AG08395 (cell line): Measurements from ENCODE around the gene KCNC4.

Experiments
- DNase-seq: peaks from one replicate; pipeline ENCODE4 v3.0.0; 2012; ENCODE audit warnings: mixed read lengths, low spot score

Gene KCNC4

DNA sequence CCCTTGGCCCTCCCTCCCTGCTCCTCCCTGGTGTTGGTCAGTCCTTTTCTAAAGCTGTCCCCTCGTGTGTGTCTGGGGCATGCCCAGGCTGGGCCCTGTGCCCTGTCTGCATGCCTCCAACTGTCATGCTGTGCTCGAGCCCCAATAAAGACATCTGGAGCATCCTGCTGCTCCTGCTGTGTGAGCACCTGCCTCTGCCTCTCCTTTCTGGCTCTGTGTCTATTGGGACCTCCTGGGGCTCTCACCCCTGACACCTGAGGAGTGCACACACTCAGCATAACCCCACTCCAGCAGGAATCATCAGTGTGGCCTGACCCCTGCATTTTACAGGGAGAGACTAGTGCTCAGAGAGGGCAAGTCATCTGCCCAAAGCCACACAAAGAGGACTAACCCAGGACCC lies 23.7 kb downstream of the KCNC4 start:
- no peak for DNase-seq

DNA sequence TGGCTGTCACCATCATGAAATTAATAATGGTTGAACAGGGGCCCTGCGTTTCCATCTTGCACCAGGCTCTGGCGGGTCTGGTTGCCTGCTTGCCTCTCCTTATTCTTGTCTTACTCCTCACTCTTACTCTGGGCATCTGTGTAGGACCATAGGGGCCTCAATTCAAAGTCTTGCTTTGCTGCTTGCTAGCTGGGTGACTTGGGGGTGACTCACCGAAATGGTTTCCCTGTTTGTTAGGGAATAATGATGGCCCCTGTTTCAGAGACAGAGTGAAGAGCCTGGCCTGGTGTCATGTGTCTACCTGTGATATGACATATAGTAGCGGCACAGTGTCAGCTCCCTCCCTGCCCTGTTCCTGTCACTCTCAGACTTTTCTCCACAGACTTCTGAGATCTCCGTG lies 24.6 kb downstream of the KCNC4 start:
- DNase-seq: no peak

DNA sequence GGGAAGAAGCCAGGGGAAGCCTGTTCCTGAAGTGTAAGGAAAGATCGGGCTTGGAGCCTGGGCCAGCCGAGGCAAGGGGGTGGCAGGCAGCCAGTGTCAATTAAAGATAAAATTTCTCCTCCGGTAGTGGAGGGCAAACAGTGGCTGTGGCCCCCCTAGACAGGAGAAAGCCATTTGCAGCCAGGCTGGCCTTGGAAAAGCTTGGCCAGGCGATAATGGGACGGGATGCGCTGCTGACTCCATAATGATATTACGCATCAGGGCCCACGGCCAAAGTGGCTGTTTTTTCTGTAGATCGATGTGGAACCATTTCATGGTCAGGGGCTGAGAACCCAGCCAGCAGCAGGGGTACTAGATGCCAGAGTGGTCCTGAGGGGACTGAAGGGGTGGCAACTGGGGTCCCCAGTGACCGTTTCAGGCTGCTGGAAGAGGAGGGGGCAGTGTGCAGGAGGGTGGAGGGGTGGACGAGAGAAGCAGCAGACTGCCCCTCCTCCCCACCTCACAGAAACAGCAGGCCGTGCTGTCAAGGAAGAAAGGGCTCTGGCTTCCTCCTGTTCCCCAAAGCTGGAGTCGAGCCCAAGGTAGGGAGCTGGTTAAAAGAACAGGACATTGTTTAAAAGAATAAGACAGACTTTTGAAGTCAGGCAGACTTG lies 25.2 kb downstream of the KCNC4 start:
- no peak for DNase-seq

DNA sequence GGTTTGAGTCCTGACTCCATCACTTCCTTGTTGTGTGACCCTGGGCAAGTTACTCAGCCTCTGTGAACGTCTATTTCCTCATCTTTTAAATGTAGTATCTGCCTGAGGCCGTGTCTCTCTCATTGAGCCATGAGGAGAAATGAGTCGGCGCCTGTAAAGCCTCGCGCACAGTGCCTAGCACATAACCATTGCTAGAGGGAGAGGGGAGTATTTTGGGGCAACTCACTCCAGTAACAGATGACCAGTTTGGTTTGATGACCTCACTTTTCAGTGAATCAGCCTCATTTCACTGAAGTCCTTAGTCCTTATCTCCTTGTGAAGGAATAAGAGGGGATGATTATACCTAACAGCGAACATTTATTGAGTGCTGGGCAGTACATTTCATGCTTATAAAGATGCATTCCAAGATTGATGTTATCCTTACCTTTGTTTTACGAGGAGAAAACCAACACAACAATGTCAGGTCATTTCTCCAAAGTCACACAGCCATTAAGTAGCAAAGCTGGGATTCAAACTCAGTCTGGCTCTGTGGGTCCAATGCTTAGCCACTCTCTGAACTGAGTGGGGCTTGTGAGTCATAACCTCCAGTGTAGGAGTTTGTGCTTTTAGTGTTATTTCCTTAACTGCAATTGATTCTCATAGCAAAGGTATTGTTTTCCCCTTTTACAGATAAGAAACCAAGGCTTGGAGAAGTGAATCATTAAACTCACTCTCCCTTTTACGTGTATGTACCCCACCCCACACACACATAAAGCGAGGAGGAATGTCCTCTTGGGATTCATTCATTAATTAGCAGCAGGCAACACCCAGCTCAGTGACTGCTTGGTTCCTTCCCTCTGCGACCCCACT lies 25.9 kb downstream of the KCNC4 start:
- DNase-seq: peak; percentile 71

DNA sequence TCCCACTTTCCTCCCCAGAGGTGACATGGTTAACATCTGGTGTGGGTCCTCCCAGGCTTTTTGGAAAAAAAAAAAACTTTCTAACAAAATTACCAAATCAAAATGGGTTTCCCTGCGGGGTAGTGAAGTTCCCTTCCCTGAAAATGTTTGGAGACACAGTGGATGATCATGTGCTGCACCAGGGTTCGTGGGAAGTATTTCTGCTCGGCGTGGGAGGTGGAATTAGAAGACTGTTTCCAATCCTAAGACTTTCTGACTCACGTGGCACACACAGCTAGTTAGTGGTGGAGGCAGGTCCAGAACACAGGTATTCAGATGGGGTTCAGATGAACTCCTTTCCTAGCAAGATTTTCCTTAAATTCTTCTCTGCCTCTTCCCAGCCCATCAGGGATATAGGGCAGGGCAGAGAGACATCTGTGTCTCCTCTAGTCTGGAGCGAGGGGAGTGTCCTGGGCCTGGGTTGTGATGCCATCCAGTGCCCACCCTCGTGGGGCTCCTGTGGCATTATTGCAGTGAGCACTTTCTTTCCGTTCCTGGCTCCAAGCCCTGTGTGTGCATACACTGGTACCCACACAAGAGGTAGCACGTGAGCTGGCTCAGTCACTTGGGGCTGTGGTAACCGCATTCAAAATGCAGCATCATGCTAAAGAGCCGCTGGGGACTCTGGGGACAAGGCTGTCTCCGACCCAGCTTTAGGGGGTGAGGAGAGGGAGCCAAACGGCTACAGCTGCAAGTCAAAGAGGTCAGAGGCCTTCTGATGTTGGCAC lies 27.5 kb downstream of the KCNC4 start:
- no peak for DNase-seq

DNA sequence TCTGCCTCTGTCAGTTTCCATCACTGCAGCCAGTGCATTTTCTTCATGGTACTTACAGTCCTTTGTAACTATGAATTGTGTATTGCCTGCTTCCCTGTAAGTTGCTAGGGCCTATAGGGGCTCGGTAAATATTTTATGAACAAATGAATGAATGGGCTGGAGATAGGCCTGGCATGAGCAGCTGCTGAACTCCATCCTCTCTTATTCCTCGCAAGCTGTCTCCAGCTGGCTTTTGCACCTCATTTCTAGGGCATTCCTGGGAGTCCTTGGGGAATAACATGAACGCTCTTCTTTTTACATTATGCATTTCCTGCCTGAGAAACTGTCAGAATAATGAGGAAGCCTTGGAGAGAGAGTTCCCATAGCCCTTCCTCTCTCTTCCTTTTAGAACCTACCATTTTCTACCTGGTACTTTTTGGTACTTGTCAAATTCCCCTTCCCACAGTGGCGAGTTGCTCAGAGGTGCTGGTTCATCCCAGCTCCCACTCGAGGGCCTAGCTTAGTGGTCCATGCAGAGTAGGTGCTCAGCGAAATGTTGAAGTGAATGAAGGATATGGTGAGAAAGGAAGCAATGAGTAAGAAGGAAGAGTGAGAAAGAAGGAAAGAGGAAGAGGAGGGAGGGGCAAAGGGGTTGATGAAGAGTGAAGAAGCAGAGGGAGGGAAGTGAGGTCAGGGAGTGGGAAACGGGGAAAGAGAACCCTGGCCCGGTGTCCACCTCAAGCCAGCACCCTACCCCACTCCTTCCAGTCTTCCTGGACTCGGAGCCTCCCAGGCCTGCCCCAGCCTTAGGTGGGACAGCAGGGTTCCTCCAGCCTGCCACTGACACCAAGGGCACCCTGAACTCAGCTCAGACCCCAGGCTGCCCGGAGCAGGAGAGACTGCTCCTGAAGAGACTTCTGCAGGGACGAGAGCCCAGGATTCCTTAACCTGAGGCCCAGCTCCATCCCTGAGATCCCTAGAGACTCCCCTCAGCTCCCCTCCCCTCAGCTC lies 29.6 kb downstream of the KCNC4 start:
- peak; percentile 35 for DNase-seq

DNA sequence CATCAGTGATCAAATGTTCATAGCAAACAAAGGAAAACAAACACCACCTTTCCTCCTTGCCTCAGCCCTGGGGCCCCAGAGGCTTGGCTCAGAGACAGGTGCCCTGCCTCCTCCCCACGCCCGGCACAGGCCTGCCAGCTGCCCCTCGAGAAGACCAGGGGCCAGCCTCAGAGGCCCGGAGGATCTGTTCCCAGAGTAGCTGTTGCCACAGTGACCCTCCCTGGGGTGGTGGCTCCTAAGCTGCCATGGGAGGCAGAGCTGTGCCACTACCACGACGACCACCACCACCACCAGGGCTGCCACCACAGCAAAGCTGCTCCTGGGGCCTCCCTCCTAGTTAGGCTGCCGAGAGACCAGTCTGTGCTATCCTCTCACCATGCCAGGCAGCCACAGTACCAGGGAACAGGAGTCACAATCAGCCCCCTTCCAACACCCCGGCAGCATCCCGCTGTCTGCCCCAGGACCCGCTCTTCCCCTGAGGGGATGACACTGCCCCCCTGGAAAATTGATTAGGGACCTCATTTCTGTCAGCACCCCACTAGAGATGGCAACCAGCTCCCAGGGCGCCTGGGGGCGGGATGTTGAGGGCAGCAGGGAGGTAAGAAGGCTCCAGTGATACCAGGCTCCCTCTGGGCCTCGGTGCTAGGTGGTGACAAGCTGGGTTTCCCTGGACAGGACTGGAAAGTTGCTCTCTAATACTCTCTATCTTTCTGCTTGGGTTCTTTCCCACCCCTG lies 30.5 kb downstream of the KCNC4 start:
- no peak for DNase-seq

DNA sequence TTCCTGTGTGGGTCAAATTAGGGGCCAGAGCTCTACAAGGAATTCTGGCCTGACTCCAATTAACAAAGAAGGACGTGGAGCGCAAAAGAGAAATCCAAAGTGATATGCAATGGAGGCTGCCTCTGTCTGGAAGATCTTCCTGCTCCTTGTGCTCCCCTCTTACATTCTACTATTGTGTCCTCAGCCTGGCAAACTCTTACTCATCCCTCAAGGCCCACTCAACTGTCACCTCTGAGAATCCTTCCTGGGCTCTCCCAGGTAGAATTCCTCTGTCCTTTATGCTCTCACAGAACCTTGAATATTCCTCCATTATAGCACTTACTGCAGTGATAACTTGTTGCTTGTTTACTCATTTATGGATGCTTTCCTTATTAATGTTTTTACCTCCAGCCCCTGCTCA lies 31.4 kb downstream of the KCNC4 start:
- DNase-seq: no peak

DNA sequence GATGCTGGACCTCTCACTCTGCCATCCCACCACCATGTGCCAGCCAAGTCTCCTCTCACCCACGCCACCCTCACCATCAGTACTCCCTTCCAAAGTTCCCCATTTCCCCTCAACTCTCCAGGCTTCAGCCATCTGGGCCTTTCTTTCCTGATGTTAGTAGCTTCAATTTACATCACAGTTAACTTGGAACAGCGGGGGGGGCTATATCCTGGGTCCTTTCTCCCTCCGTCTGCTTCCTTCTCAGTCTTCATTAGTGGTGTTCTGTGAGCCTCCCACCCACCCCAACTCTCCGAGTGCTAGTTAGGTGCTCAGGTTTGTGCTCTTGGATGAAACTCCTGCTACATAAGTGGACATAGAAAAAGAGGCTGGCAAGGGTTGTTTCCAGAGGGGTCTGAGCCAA lies 31.9 kb downstream of the KCNC4 start:
- DNase-seq: no peak

DNA sequence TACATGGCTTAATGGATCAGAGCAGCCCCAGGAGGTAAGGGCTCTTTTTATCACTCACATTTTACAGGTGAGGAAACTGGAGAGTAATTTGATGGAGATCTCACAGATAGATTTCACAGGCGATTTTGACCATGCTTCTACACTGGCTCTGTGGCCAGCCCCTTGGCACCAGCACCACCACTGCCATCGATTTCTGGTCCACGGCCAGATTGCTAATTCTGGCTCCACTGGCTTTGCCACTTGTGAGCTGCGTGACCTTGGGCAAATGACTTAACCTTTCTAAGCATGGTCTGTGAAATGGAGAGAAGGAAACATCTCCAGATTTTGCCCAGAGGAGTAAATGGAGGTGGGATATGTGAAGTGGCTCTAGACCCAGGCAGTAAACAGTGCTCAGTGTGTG lies 32.6 kb downstream of the KCNC4 start:
- DNase-seq: no peak

DNA sequence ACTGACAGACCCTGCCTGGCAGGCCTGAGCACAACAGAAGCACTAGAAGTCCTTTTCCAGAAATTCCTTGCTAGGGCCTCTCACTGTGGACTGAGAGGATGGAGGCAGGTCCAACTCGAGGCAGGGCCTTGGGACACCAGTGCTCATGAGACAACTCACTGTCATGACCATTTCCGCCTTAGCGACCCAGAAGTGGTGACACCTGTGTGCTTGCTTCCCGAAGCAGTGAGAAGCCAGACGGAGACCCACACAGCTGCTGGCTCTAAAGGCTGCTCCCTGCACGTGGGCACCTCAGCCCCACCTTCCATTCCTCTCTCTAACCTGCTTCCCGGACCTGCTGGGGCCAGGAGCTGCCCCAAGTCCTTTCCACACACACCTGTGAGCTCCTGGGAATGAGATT lies 33.0 kb downstream of the KCNC4 start:
- DNase-seq: no peak

DNA sequence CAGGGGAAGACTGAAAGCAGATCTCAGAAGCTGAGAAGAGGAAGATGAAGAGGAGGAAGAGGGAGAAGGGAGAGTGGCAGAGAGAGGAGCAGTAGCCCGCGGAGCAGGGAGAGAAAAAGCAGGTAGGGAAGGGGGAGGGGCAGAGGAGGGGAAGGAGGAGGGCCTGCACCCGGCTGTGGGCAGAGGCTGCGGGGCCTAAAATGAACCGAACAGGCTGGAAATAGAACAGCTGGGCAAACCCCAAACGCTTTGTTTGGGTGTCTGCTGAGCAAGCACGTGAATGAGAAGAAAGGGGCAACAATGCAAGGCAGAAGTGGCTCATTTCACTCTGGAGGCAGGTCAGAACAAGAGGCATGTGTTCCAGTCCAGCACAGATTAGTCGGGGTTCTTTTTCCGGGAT lies 33.5 kb downstream of the KCNC4 start:
- DNase-seq: no peak

DNA sequence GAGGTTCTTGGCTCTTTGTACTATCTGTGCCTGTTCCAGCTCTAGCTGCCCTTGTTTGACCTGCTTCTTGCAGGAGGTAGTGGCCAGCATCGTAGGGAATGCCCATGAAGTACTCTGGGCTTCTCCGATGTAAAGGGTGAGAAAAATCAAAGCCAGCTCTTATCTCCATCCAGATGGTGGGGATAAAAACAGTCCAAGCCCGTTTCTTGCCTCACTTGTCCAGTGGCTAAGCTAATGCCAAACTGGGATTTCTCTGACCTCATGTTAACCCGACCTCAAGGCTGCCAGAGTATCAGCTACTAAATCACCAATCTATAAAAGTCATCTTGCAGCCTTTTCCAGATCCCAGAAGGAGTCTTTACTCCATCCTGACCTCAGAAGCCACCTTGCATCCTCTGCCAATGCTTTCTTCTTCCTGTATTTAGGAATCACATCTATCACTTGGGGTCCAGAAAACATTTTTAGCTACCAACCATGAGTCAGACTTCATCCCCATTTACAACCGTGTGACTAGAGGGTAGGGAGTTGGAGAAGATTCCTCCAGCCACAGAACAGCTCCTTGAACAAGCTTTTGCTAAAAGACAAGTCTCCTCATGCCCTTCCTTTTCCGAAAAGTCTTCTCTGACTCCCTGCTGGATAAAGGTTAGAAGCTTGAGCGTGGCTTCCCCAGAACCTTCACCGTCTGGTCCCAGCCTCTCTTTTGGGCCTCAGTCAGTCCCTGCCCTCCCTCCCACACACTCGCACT lies 35.9 kb downstream of the KCNC4 start:
- DNase-seq: no peak

DNA sequence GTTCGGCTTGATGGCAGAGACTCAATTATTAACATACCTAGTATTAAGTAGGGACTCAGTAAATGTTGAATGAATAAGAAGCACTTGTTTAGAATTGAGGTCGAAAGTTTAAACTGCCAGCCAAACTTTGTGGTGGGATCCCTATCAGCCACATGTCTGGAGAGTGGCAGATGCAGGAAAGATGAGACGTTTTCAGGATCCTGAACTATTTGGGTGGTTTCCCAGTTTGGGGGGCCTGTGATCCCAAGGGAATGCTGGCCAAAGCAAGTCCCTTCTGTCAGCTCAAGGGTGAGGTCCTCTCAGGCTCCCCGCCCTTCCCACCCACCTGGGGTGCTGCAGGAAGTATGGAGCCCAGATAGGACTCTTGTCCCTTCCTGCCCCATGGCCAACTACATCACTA lies 38.6 kb downstream of the KCNC4 start:
- DNase-seq: no peak

DNA sequence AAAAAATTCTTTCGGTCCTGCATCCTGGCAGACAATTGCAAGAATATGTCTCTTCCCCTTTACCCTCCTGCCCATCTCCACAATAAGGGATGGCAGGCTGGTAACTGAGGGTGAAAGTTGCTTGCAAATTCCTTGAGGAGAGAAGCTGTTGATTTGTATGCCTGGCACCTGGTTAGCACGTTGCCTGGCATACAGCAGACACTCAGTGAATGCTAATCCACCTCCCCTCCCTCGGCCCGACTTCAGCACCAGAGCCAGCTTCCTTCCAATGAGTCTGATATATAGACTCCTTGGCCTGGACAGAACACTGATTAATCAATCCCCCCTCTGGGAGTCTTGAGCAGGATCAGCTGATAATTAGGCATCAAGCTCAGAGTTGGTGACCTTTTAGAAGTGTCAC lies 39.1 kb downstream of the KCNC4 start:
- no peak for DNase-seq

DNA sequence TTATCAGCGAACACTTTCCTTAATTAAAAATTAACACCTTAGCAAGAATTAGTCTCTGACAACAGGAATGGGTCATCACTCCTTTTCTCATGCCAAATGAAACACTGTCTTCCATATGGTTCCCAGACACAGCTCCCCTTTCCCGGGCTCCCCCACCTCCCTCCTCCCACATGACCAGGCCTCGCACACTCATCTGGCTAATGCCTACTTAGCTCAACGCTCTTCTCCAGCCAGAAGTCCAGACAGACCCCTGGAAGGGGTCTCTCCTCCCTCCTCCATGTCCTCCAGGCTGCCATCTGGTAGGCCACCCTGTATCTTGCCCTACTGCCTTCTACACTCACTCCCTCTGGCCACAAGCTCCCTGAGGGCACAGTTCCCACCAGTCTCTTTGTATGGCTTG lies 39.9 kb downstream of the KCNC4 start:
- DNase-seq: no peak

DNA sequence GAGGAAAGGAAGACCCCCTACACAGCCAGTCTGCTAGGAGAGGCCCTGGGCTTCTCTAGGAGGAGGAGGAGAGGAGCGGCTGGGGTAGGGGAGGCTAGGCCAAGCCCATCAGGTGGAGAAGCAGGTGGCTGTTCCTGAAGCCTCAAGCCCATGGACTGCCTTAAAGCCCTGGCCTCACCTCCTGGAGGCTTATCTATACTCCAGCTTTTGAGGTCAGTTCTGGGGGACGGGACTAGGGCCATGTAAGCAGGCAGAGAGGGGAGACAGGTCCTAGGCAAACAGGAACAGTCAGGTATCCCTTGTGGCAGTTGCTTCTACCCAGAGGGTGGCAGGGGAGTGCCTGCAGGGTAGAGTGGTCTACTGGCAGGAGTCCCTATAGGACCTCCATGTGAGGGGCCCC lies 40.6 kb downstream of the KCNC4 start:
- no peak for DNase-seq

DNA sequence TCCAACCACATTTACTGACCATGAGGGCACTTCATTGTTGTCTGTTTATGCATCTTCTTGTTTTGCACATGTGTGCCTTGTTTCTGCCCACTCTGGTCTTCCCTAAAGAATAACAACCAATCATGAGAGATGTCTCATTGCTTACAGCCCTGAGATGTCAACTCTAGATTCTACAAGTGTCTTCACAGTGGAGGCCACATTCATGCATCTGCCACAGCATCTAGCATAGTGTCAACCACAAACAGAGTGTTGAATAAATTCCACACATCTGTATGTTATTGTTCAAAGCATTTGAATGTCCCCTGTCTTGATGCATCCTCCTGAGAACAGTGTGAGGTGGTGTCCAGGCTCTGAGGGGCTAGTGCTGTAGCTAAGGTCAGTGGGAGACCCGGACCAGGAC lies 43.1 kb downstream of the KCNC4 start:
- no peak for DNase-seq

DNA sequence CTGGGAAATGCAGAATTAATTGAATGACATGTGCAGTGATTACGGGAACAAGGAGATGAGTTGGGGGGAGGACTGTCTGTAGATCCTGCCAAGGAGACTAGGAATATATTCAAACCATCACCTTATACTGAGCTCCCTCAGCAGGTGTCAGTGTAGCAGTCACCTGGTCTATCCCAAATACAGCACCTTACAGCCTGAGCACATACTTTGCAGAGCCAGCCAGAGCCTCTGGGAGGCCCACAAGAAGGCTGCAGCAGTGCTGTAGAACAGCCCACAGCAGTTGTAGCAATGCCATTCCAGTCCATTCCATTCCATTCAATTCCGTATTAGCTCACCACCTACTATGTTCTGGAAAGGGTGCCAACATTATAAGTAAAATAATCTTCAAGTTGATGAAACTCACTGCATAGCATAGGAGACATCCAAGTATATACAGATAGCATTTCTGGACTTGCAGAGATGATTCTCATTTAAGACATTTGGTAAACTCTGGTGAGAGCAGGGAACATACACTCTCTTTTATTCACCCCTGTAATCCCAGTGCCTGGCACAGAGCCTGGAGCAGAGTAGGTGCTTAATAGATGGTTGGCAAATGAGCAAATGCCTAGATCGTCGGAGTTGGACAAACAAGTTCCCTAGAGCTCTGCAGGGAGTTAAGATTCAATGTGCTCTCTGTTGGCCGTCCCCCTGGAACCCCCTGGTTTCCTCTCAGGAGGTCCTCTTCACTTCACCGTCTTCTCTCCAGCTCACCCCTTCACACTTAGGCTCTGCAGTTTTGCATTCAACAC lies 44.7 kb downstream of the KCNC4 start:
- DNase-seq: no peak

DNA sequence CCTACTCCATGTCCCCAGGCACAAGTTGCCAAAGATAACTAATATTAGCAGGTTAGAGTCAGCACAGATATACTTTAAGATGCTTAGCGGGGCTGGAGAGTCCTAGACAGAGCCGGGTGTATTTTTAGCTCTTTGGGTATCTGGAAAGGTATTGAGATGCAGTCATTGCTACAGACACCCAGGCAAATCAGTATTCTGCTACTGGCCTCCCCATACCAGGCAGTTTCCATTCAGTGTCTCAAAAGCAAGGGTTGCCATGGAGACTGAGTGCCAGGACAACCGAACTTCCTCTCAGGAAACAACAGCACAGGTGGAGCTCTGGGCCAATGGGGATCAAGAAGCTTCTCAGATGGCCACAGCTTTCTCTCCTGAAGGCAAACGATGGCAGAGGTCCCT lies 45.3 kb downstream of the KCNC4 start:
- DNase-seq: no peak
